Stimulated activated CD4-positive, alpha-beta T cell treated with anti-CD3 and anti-CD28 coated beads, Interleukin-1b, Interleukin-23, amount 100 ng/mL, for 4 hours (primary cell): ENCODE data around the gene EPHA2.

ENCODE experiments used
- DNase-seq, 2 donors: peaks; one replicate each; pipeline ENCODE4 v3.0.0-alpha.2; 2020; ENCODE audit warnings: low read depth in 2 of 2

Gene EPHA2

DNA sequence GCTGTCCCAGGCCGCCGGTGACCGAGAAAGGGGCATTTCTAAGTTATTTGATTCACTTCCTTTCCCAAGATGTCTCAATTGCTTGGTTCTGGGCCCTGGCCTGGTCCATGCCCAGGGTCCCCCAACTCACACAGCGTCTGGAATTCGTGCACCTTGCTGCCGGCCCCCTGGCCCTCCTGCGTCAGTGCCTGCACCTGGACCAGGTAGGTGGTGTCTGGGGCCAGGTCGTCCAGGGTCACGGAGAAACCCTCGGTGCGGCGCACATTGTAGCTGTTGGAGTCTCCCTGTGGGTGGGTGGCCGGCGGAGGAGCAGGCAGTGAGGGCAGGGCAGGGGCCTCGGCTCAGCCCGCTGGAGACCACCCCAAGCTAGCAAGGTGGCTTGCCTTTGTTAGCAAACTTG is 21.0 kb downstream of the EPHA2 start:
- DNase-seq, result no peak

DNA sequence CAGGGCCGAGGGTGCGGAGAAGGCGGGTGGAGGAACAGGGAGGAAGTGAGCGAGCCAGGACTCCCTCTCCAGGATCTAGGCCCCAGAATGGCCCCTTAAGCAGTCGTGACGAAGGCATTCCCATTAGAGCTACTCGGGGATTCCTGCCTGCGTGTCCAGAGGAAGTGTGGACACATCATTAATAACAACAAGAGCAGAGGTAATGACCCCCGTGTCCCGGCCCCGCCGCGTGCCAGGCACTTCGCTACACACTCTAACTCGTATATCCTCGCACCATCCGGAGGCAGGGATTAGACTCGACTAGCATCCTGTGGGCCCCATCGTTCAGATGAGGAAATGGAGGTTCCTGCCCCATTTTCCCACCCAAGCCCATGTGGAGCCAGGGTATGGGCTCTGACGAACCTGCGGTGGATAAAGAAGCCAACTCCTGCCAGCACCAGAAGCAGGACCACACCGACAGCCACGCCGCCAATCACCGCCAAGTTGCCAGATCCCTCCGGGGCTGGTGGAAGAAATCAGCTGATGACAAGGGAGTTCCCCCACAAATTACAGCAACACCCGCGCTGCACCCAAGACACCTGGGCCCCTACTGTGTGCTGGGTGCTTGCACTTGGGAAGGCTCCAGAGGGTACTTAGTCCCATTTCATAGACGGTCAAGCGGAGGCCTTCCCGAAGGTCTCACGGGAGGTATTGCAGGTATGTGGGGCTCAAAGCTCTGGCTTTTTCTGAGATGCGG is 21.6 kb downstream of the EPHA2 start:
- DNase-seq, result no peak

DNA sequence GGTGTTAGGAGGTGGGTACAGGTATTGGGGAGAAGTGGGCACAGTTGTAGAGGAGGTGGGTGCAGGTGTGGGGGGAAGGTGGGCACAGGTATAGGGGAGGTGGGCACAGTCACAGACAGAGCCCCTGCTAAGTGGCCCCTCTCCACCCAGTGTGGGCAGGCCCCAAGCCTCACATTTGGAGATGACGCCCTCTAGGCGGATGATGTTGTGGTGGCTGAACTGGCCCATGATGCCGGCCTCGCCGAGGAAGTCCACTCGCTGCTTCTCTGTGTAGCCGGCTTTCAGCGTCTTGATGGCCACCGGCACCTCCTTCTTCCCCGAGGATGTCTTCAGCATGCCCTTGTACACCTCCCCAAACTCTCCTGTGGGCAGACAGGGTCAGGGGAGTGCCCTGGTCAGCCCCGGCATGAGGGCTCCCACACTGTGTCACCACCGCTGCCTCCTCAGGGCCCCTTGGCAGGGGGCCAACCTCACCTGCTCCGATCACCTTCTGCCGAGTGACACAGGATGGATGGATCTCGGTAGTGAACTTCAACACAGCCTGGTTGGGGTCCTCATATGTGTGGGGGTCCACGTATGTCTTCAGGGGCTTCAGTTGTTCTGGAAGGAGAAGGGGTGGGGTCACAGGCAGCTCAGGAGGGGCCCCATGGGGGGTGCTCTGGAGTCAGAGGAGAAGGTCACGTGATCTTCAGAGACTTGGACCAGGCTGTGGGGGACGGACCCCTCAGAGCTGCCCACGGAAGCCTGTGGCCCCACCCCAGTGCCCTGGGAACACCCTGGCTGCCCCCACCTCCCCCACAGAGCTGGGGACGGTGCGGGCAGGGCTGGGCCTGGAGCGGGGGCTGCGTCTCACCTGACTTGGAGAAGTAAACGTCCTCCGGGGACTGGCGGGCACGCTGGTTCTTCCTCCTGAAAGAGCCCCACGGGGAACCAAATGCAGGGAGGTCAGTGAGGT is 22.6 kb downstream of the EPHA2 start:
- no peak for DNase-seq

DNA sequence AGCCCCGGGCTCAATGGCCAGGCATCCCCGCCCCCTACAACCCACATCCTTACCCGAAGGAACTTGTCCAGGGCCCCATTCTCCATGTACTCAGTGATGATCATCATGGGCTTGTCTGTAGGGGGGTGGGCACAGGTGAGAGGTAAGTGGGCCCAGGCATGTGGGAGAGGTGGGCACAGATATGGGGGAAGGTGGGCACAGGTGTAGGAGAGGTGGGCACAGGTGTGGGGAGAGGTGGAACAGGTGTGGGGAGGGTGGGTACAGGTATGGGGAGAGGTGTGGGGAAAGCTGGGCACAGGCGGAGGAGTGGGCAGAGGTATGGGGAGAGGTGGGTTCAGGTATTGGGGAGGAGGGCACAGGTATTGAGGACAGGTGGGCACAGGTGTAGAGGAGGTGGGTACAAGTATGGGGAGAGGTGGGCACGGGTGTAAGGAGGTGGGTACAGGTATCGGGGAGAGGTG is 23.5 kb downstream of the EPHA2 start:
- DNase-seq, result no peak

DNA sequence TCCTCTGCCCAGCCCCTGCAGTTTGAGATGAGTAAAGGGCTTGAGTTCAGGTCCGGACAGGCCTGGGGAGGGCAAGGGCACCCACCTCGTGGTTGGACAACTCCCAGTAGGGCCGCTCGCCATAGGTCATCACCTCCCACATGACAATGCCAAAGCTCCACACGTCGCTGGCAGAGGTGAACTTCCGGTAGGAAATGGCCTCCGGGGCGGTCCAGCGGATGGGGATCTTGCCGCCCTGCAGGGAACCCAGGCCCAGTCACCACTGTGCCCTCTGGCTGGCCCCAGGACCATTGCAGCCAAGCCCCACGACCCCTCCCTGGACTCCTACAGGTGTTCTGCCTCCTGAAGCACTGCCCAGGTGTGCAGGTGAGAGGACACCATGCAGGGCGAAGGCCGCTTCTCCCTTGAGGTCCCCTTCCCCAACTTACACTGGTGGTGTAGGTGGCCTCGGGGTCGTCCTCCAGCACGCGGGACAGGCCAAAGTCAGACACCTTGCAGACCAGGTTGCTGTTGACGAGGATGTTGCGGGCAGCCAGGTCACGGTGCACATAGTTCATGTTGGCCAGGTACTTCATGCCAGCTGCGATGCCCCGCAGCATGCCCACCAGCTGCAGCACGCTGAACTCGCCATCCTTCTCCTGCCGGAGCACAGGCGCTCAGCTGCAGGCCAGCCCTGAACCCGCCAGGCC is 24.1 kb downstream of the EPHA2 start:
- no peak for DNase-seq

DNA sequence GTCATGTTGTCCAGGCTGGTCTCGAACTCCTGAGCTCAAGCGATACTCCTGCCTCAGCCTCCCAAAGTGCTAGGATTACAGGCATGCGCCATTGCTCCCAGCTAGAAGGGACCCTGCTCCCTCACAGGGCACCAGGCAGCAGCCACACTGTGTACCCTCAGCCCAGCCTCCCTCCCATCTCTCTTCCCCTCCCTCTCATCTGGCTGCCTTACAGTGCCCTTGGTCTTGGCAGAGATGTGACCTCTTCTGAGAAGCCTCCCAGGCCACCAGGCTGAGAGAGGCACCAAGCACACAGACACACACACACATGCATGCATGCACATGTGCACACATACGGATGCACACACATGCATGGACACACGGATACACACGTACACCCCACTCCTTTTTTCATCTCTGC is 25.0 kb downstream of the EPHA2 start:
- DNase-seq, result no peak

DNA sequence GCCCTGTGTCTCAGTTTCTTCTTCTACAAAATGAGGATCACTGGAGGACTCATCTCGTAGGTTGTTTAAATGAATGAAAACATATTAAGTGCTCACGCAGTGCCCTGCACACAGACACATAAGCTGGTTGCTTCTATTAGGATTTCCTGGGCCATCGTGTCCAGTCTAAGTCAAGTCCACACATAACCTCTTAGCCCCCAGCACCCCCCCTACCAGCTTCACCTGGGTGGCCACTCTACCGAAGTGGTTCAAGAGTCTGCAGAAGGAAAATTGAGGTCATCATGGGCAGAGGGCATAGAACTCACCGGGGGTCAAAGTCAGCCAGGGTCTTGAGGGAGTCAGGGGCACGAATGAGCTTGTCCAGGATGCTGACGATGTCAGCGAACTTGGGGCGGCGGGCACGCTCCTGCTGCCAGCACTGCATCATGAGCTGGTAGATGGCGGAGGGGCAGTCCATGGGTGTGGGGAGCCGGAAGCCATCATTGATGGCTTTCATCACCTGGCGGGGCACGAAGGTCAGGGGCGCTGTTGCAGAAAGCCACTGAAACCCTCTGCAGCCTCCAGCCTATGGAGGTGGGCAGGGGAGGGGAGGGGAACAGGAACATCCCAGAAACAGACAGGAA is 25.8 kb downstream of the EPHA2 start:
- DNase-seq, result no peak

DNA sequence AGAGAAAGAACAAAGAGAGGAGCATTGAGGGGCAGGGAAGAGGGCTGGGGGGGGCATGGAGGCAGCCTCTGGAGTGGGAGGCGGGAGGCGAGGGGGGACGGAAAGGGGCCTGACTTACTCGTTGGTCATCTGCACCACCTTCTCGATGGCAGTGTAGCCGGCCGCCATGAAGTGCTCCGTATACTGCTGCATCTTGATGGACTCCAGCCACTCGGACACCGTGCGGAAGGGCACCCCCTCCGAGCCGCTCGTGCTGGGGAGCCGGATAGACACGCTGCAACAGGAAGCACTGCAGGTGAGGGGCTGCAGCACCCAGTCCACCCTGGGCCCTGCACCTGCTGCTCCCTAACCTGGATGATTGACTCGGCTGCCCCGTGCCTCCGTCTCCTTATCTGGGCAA is 26.6 kb downstream of the EPHA2 start:
- no peak for DNase-seq

DNA sequence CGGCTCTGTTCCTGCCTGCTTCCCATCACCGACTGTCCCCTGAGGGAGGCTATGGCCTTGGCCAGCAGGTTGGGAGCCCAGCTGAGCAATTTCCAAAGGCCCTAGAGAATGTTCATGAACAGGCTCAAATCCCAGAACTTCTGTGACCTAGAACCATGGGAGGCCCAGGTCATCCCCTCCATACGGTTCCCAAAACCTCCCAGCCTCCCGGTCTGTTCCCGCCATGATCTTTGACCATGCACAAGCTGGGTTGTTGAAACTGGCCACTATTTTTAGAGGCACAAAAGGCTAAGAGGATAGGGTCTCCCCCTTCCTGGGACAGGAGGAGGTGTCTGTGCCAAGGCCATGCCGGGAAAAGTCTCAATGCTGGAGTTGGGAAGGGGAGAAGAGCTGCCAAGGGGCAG is 27.5 kb downstream of the EPHA2 start:
- no peak for DNase-seq

DNA sequence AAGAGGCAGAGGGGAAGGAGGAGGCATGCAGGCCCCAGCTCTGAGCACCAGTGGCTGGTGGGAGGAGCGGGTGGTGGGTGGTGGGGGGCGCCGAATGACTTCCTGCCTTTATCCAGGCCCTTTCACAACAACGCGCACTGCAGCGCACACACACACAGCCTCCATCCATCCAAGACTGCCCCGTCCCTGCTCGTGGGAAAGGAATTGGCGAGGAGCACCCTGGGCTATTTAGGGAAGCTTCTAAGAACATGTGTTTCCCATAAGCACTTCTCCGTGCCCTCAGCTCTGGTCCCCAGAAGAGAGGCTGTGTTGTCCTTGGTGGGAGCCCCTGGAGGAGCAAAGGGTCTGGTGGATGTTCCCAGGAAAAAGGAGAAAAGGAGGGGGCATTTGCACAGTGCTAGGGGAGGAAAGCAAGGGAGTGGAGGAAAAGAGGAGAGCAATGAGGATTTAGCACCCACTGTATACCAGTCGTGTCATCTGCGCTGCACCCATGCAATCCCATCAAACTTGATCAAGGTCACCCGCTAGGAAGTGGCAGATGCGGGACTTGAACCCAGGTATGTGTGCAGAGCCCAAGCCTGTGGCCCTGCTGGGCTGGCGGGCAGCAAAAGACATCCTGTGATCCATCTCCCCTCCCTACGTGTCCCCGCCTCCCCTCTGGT is 28.1 kb downstream of the EPHA2 start:
- DNase-seq, result no peak

DNA sequence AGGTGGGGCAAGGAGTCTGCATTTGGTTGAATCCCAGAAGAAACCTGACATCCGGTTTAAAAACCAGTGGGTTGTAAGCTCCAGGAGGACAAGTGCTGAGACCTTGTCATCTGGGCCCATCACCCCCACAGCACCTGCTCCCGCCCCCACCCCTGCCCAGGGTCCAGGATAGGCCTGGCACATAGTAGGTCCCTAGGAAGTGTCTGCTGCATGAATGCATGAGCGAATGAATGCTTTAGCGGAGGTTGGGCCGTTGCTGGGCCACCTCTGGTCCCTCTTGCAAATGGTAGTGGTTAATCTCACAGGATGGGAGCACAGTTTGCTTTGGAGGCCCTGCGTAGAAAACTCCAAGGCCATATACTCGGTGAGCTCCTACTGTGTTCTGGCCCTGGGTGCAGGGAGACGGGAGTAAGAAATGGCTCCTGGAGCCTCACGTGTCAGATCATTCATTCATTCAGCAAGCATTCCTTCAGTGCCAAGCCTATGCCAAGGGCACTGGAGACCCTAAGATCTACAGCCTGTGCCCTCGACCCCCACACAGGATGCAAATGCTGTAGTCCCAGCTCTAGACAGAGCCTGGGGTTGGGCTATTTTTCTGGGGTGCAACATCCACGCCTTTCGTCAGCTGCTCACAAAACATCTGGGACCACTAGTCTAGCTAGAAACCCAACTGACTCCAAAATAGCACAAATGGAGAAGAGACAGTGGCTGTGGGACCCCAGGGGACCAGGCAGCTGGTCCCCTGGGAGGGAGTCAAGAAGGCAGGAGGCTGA is 28.9 kb downstream of the EPHA2 start:
- DNase-seq, result no peak

DNA sequence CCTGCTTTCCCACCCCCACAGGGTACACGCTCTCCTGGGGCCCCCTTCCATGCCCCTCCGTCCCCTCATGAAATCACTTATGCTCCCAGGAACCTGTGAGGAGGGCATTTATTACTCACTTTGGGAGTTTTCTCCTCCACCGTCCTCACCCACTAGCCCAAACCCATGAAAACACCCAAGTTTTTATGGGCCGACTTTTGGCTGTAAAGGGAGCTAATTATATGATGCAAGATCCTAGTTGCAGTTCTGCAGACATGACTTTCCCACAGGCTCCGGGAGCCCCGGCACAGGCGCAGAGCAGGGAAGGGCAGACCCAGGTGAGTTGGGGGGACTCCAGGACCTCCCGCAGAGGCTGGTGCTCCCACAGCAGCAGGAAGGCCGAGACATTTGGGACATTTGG is 29.7 kb downstream of the EPHA2 start:
- DNase-seq, result no peak

DNA sequence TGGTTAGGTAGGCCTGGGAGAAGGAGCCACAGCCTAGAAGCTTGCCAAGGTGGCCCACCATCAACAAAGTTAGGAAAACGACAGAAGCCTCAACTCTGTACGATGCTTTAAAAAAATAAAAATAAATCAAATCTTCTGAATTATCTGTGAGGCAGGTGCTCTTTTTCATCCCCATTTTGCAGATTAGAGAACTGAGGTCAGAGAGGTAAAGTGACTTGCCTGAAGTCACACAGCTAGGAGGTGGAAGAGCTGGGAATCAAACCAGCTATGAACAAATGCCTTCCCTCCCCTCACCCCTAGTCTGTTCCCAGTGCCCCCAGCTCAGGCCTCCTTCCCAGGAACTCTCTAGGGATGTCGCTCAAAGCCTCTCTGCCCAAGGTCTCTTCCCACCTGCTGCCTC is 30.4 kb downstream of the EPHA2 start:
- no peak for DNase-seq

DNA sequence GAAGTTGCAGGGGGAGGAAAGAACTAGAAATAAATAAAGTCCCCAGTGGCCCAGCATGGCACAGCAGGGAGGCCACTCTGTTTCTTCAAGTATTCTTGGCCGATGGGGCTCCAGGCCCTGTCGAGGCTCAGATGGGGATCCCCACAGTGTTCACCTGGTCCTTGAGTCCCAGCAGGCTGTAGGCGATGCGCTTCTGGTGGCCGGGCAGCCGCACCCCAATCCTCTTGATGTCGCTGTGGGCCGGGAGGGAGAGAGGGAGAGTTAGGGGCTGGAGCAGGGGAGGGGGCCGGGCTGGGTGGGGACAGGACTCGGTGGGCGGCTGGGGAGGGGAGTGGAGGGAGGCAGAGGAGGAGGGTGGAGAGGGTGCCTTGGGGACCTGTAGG is 30.8 kb downstream of the EPHA2 start:
- no peak for DNase-seq

DNA sequence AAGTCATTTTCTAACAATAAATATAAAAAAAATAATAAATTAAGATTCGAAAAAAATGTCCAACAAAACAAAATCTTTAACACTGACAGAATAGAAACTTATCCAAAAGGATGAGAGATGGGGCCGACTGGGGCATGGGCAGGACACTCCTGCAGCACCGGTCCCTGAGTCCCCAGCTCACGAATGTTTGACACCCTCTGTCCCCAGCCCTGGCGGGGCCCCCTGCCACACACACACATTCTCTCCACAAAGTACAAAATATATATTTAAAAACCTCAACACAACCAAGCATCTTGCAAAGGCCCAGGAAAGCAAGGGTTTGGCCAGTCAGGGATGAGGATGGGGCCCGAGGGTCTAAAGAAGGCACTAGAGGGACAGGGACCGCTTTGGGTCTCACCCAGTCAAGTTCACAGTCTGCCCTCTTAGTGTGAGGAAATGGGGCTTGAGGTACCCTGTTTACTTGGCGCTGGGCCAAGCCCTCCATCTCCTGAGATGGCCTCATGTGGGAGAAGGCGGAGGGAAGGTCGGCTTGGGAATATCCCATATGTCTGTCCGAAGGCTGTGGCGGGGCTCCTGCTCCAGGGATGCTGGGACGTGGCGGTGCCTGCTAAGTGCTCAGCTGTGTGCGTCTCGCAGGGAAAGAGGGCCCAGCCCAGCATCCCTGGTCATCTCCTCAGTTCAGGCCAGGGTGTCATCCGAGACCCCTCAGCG is 31.3 kb downstream of the EPHA2 start:
- no peak for DNase-seq

DNA sequence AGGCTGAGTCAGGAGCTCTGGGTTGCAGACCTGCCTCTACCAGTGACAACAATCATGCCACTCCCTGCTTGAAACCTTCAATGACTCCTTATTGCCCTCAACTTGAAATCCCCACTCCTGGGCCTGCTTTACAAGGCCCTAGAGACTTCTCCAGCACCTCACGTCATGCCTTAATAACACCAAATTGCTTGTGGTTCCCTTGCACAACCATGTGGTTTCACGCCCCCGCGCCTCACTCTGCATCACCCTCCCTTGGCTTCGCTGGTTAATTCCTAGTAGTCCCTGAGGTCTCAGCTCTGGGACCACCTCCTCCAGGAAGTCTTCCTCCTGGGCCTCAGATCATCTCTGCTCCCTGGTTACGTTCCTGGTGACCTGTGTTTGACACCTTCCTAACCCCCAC is 33.0 kb downstream of the EPHA2 start:
- DNase-seq, result peak; percentile 5 to 9

DNA sequence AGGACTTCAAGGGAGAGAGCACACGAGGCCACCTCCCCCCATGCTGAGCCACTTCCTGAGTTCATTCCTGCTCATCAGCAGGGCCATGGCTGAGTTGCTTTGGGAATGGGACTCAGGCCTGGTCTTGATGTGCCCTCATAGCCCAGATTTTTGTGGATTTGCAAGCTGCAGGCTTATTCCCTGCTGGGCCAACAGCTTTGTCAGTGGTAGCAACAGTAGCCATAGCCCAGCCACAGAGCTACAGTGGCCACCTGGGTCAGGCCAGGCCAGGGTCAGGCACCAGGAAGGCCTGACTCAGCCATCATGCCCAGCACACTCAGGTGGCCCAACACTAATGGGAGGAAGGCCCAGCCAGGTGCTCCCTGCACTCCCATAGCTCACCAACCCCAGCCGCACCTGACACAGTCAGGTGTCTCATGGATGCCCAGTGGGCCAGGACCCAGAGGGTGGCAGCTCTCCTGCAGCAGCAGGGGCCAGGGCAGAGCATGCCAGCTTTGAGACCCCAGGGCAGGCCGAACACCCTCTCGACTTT is 33.5 kb downstream of the EPHA2 start:
- DNase-seq, result no peak

DNA sequence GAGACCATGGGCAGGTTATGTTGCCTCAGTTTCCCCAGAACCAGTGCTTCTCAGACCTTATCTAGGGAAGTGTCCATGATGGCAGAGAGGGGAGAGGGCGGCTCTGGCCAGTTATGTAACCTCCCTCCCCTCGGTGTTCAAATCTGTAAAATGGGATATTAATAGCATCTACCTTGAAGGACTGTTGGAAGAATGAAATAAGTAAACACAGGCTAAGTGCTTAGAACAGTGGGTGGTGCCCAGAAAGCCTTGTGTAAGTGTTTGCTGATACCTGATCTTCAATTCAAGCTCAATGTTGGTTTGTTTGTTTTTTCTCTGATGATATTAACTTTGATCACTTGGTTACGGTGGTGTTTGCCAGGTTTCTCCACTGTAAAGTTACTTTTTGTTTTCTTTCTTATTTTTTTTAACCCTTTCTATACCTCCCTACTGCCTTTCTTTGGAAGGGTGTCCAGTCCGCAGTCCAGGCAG is 34.9 kb downstream of the EPHA2 start:
- DNase-seq, result no peak

DNA sequence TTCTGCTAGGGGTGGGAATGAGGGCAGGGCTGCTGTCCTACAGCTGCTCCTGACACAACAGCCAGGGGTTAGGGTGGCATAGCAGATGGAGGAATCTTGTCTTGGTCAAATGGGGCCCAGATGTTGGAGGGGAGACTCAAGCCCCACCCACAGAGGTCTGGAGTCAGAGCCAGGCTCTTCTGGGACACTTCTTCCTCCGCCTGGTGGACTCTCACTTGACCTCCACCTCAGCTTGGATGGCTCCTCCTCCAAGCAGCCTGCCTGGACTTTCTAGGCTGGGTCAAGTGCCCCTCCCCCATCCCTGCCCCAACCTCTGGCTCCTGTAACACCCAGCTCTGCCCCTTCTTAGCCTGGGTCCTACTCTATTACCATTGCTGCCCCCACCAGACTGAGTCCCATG is 35.5 kb downstream of the EPHA2 start:
- no peak for DNase-seq

DNA sequence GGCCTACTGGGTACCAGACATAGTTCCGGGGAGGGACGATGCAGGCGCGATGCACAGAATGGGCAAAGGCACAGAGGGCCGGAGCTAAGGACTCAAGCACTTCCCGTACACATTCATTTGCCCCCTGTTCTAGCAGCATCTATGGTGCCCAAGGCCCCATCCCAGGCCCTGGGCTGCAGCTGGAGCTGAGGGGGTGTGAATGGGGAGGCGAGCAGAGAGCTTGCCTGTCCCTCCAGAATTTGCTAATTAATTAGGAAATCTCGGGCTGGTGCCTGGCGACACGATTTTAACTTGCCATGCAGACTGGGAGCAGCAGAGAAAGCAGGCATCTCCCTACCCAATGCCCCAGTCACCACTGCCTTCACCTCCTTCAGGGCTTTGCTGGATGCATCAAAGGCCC is 35.9 kb downstream of the EPHA2 start:
- no peak for DNase-seq
